GM21825 (cell line): Measurements from ENCODE around the gene AJAP1.

Experiments used
- ATAC-seq: cut with Tn5 transposase; IDR thresholded peaks from one replicate; pipeline ENCODE4 v1.9.1; 2021; ENCODE audit warnings: mild to moderate bottlenecking, moderate library complexity; ENCODE audit not compliant: unreplicated experiment

AJAP1 gene

DNA sequence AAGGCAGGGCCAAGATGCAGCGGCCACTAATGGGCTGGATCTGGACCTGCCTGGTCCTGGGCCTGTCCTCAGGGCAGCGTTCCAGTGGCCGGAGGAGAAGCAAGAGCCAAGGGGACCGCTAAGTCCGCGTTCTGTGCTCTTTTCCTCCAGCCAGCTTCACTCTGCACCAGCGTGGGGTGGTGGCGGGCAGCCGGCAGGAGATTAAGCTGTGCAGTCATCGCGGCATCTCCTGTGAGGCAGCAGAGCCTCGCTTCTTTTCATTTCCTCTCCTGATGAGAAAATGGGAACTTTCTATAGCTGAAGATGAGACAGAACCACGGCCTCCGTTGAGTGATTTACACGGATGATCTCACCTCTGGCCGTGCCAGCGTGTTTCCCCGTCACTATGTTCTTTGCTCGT is 43.4 kb downstream of the AJAP1 start:
- no peak for ATAC-seq

GRCh38 chr1:4698911-4699310 is 44.5 kb downstream of the AJAP1 start:
- no peak for ATAC-seq

DNA sequence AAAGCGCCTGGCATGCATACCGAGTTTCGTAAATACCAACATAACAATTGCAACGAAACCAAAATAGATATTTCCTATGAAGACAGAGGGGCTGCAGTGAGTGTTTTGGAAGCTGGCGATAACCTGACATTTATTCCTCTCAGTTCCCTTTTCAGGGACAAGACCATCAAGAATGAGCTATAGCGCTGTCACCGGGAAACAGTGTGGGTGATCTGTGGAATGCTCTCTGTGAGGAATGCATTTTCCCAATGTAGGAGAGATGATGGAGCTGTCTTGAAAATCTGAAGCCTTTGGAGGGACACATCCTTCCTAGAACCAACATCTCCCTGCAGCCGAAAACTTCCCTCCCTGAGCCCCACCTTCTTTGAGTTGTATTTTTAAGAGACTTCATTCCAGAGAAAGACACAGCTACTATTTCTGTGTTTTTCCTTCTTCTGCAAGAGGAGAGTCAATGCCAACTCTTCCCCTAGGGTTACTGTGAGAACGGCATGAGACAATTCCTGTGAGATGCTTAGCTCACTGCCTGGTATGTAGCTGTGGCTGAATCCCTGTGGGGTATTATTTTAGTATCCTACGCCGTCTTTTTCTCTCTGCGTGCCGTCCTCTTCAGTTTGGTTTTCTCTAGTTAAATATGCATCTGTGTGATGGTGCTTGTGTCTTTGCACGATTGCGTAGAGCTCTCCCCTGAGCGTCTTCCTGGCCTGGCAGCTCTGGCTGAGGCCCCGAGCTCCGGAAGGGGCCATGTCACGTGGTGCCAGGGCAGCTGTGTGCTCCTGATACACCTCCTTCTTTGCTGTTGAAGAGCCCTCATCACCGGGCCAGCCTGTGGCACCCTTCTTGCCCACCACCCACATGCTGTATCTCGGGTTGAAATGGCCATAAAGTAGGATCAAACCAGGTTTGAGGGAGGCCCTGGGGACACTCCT is 45.2 kb downstream of the AJAP1 start:
- no peak for ATAC-seq

DNA sequence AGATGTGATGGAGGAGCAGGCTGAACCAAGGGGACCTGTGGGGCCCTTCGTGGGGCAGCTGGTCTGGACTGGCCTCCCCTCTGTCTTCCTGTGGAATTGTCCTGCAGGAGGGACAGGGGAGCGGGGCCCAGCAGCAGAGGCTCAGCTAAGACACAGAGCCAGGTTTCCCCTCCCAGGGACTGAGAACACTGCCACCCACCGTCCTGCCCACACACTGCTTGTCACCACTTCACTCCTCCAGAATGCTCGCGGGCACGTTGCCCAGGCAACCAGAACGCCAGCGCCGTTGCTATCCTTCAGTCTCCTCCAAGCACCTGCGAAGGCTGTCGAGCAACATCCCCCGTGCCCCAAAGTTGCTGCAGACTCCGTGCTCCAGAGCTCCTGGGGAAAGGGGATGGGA is 46.4 kb downstream of the AJAP1 start:
- no peak for ATAC-seq

- no peak for ATAC-seq
Observed at GRCh38 chr1:4701276-4701675, 46.9 kb downstream of the AJAP1 start.

DNA sequence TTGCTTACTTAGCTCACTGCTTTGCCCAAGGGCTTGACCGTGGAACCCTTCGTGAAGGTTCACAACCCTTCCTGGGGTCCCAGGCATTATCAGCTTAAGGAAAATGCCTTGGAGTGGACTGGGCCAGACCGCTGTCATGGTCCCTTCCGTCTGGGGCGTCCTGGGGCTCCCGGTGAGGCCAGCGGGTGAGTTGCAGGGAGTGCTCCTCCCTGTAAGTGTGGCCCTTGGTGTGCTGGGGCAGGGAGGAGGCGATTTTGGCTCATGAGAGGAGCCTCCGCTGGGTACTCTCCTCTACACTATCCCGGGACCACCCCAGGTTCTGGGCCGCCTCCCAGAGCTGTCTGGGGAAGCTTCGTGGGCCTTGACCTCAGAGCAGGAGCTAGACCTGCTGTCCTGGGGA is 48.1 kb downstream of the AJAP1 start:
- ATAC-seq: no peak

DNA sequence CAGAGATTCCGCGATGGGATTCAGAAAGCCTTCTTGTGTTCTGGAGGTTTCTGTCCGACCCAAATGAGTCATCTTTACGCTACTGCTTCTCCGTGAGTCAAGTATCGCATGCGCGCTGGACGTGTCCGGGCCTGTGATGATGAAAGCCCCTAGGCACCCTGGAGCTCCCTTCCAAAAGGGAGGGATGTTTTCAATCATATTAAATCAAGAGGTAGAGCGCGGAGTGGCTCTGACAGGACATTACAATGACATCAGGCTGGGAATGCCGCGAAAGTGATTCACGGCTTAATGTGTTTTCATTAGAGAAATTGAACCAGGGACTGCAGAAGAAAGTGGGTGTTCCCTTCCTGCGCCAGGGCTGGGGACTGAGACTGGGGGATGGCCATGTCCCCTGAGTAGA is 48.5 kb downstream of the AJAP1 start:
- ATAC-seq: no peak

DNA sequence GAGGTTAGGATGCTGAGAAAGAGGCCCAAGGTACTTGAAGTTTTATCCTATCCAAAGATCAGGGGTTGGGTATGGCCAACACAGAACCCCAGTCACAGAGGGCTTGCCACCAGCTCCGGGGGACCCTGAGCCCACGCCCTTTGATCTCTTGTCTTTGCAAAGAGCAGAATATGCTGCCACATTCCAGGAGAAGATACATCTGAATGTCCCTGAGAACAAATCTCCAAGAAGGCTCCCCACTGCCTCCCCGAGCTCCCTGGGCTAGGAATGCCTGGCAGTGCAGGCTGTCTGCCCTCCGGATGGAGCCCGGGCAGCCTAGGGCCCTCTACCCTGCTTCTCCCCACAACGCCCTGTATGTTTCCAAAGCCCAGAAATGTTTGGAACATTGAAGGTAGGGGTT is 49.2 kb downstream of the AJAP1 start:
- ATAC-seq: no peak

DNA sequence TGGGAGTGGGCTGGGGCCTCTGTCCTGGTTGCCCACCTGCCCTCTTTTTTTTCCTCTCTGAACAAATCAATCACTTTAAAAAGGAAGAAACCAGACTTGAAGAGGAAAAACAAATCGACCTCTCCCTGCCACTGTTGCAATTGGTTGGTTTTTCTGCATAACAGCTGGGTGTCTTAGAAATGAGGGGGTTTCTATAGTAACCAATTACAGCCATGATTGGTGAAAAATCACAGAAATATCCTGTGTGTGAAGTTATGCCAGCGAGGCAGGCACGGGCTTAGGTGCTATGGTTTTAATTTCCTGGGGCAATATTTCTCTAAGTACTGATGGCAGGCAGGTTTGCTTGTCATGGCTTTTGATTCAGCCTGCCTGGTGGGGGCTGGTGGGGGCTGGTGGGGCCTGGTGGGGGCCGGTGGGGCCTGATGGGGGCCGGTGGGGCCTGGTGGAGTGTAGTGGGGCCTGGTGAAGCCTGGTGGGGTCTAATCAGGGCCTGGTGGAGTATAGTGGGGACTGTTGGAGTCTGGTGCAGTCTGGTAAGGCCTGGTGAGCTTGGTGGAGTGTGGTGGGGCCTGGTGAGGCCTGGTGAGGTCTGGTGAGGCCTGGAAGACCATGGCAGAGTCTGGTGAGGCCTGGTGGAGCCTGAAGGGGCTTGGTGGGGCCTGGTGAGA is 54.6 kb downstream of the AJAP1 start:
- no peak for ATAC-seq

DNA sequence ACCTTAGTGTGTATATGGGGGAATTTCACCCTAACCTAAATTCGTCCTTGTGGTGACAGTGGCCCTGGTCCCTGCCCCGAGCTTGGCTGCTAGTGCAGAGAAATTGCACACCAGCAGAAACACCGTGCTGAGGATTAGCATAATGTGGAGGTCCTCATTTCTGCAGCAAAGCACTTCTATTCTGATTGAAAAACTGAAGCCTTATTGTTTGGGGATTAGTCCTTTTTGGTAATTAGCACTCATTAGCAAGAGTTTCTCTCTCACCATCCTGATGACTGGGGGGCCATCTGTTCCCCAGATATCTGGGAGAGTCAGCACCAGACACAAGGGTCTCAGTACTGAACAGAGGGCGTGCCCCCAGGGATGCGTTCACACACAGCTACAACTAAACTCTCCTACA is 55.2 kb downstream of the AJAP1 start:
- ATAC-seq: no peak

DNA sequence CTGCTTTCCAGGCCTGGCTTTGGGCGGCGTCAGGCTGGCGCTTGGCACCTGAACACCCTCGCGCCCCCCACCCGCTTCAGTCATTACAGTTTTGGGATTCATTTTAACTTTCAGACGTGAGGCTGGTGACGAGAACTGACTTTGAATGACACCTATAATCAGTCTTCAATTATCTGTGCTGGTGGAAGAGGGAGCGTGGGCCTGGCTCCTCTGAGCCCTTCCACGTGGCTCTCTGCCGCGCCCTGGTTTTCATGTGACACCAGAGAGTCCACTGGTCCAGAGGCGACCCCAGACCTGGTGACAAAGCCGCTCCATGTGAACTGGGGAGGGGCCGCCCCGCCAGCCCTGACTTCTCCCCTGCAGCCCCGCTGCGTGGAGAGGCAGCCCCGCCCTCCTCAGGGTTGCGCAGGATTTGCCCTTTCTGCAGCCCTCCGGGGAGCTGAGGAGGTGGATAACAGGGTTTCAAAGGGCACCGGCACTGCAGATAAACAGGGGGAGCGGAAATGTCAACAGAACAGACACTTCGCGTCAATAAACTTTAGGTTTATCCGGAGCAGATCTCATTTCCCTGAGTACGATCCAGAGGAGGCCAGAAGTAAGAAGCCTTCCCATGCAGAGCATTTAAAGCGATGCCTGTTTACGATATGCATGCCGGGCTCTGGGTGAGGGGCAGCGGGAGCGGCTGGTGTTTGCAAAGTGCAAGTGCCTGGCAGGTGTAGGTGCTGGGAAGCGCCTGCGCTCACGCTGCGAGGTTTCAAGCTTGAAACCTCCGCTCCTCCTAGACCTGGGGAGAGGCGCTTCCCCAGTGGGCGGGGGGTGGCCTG is 56.4 kb downstream of the AJAP1 start:
- ATAC-seq: no peak

- no peak for ATAC-seq
Observed at GRCh38 chr1:4711416-4712275, 57.2 kb downstream of the AJAP1 start.

GRCh38 chr1:4713669-4714068 is 59.3 kb downstream of the AJAP1 start:
- no peak for ATAC-seq

DNA sequence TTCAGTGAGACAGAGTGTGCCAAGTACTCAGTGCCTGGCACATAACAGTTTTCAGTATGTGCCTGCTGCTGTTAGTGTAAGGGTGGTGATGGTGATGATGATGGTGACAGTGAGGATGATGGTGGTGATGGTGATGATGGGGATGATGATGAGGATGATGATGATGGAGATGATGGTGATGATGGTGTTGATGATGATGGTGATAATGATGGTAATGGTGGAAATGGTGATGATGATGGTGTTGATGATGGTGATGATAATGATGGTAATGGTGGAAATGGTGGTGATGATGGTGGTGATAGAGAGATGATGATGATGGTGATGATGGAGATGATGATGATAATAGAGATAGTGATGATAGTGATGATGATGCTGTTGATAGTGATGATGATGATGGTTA is 62.0 kb downstream of the AJAP1 start:
- ATAC-seq: no peak

- no peak for ATAC-seq
Observed at GRCh38 chr1:4718071-4718470, 63.7 kb downstream of the AJAP1 start.

DNA sequence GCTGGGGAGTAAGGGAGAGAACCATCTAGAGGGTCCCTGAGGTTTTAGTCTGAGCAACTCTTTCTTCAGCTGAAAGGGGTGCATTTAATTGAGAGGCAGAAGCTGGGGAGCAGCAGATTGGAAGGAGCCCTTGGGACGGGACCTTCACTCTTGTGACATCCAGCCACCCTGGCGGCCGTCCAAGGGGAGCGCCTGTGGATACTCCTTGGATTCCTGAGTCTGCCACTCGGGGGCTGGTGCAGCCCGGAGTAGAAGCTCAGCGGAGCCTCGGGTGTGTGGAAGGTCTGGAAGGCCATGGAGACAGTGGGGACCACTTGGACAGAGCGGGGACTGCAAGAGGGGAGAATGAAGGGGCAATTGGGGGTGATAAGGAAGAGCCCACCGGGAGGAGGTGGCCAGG is 68.7 kb downstream of the AJAP1 start:
- ATAC-seq: no peak

DNA sequence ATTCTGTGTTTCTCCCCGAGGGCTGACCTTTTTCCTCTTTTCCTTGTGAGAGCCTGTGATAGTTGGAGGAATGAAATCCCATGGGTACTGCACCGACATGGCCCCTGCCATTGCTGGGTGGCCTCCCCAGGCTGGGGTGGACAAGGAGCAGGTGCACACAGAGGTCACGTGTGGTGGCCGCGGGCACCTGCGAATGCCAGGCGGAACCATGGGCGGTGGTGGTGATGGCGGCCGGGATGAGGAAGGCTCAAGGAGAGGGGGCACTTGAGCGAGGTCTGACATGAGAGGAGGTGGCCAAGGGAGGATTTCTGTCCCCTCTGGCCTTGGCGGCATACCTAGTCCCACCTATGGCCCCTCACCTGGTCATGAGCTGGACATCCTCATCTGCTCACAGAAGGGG is 69.6 kb downstream of the AJAP1 start:
- no peak for ATAC-seq

DNA sequence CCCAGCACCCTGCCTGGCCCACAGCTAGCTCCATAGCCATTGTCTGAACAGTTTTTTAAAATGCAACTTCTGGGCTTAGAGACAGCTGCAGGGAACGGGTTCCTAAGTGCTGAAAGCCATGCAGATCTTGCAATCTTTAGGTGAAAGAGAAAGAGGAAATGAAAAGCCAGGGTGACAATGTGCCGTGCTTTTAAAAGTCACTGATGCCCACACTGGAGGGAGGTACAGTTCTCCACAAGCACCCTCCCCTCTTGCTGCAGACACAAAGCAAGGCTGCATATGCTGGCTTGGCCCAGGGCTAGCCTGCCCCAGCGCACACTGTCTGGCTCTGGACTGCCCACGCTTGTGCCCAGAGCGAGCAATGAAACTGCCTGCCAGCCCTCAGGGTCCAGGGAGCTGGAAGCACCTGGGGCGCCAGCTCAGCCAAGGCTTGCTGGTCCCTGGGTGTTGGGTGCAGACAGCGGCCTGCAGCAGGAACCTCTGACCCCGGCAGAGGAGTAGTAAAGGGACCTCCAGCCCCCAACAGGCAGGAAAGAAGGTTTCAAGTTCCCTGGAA is 70.4 kb downstream of the AJAP1 start:
- no peak for ATAC-seq

- no peak for ATAC-seq
Observed at GRCh38 chr1:4725416-4725815, 71.0 kb downstream of the AJAP1 start.

DNA sequence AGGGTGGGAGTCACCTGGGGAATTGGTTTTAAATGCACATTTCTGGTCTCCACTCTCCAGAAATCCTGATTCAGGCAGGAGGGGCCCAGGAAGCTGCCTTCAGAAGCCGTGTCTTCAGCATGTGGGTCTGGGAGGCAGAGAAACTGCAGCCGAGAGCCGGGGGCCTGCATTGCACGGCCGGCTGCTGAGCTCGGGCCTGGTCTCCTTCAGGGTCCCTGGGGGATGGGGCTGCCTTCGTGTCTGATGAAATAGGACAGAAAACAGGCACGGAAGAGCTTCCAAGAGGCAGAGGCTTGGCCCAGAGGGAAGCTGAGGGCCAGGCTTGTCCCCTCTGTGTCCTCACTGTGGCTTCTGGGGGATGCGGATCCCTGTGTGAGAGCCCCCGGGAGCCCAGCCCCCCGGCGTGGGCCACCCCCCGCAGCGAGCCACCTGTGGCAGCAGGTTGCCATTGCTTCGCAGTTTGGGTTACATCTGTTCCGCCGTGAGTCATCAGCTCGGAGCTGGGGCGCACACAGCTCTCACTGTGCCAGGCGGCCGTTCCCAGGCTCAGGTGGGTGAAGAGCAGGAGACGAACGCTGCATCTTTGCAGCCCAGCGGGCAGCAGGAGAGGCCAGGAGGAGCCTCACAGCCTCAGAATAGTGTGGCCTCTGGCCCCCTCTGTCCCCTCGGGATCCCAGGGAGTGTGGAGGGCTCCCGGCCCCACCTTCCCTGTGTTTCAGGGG is 72.4 kb downstream of the AJAP1 start:
- ATAC-seq: no peak
